H9 (cell line): Measurements from ENCODE around the gene MARCHF9. TPM values are rescaled to one million over a fixed set of nuclear protein-coding genes. Genes with fewer than 3 reads are reported as not detected.
A peak's percentile ranks its signal among the peaks of the same experiment; 100 is the strongest.

Experiments
- DNase-seq: peaks from one replicate; pipeline ENCODE4 v3.0.0-alpha.2; 2017
- H2AFZ ChIP-seq: one replicate; pipeline ENCODE4 v1.6.1; 2013; ENCODE audit warnings: mild to moderate bottlenecking, low read length, control low read depth, moderate library complexity
- H2AK5ac ChIP-seq: 2 replicates; pipeline ENCODE4 v1.6.1; 2013; ENCODE audit warnings: low read length, control low read depth, mixed read lengths; ENCODE audit not compliant: insufficient read length
- H2BK120ac ChIP-seq: one replicate; pipeline ENCODE4 v1.6.1; 2013; ENCODE audit warnings: low read depth, mild to moderate bottlenecking, low read length, control low read depth, inconsistent platforms; ENCODE audit not compliant: poor library complexity, severe bottlenecking
- H2BK12ac ChIP-seq: 2 replicates; pipeline ENCODE4 v1.6.1; 2013; ENCODE audit warnings: low read length, control low read depth, mixed read lengths, low read depth; ENCODE audit not compliant: insufficient read length
- H2BK15ac ChIP-seq: 2 replicates; pipeline ENCODE4 v1.6.1; 2013; ENCODE audit warnings: low read depth, low read length, control low read depth
- H2BK20ac ChIP-seq: one replicate; pipeline ENCODE4 v1.6.1; 2013; ENCODE audit warnings: low read depth, mild to moderate bottlenecking, low read length, control low read depth, inconsistent platforms; ENCODE audit not compliant: poor library complexity, severe bottlenecking
- H2BK5ac ChIP-seq: 2 replicates; pipeline ENCODE4 v1.6.1; 2013; ENCODE audit warnings: low read length, control low read depth, mixed read lengths; ENCODE audit not compliant: insufficient read length
- H3K14ac ChIP-seq: 2 replicates; pipeline ENCODE4 v1.6.1; 2013; ENCODE audit warnings: low read length, control low read depth; ENCODE audit not compliant: insufficient read depth
- H3K18ac ChIP-seq: 2 replicates; pipeline ENCODE4 v1.6.1; 2013; ENCODE audit warnings: low read depth, mild to moderate bottlenecking, mixed read lengths, low read length, control low read depth; ENCODE audit not compliant: insufficient read length
- H3K23ac ChIP-seq: 2 replicates; pipeline ENCODE4 v1.6.1; 2013; ENCODE audit warnings: low read length, control low read depth, mixed read lengths, low read depth; ENCODE audit not compliant: insufficient read length
- H3K23me2 ChIP-seq: 2 replicates; pipeline ENCODE4 v1.6.1; 2013; ENCODE audit warnings: low read depth, mild to moderate bottlenecking, mixed read lengths, low read length, control low read depth; ENCODE audit not compliant: insufficient read length, poor library complexity, severe bottlenecking
- H3K27ac ChIP-seq: 2 replicates; pipeline ENCODE4 v1.5.1; 2013; ENCODE audit warnings: low read length, control low read depth, mixed read lengths, low read depth; ENCODE audit not compliant: insufficient read length
- H3K27me3 ChIP-seq: 2 replicates; pipeline ENCODE4 v1.6.1; 2013; ENCODE audit warnings: low read length, control low read depth, inconsistent platforms; ENCODE audit not compliant: insufficient read depth
- H3K4ac ChIP-seq: 2 replicates; pipeline ENCODE4 v1.6.1; 2013; ENCODE audit warnings: low read depth, mild to moderate bottlenecking, control low read depth, inconsistent platforms, low read length, moderate library complexity
- H3K4me1 ChIP-seq: 2 replicates; pipeline ENCODE4 v1.6.1; 2013; ENCODE audit warnings: low read length, control low read depth, inconsistent platforms; ENCODE audit not compliant: insufficient read depth
- H3K4me2 ChIP-seq: 2 replicates; pipeline ENCODE4 v1.6.1; 2013; ENCODE audit warnings: low read length, control low read depth, mixed read lengths; ENCODE audit not compliant: insufficient read length, insufficient read depth
- H3K56ac ChIP-seq: 2 replicates; pipeline ENCODE4 v1.6.1; 2013; ENCODE audit warnings: low read depth, mild to moderate bottlenecking, mixed read lengths, low read length, control low read depth; ENCODE audit not compliant: insufficient read length
- H3K79me1 ChIP-seq: 2 replicates; pipeline ENCODE4 v1.6.1; 2013; ENCODE audit warnings: low read depth, mild to moderate bottlenecking, moderate library complexity, low read length, control low read depth, inconsistent platforms; ENCODE audit not compliant: insufficient read depth, poor library complexity, severe bottlenecking
- H3K79me2 ChIP-seq: 2 replicates; pipeline ENCODE4 v1.6.1; 2013; ENCODE audit warnings: low read length, control low read depth, inconsistent platforms; ENCODE audit not compliant: insufficient read depth
- H3K9ac ChIP-seq: 2 replicates; pipeline ENCODE4 v1.6.1; 2013; ENCODE audit warnings: low read length, control low read depth, mixed read lengths; ENCODE audit not compliant: insufficient read length; ENCODE audit errors: extremely low read depth
- H3K9me3 ChIP-seq: one replicate; pipeline ENCODE4 v1.6.1; 2013; ENCODE audit warnings: low read depth, low read length, inconsistent platforms; ENCODE audit not compliant: control insufficient read depth
- H3T11ph ChIP-seq: one replicate; pipeline ENCODE4 v1.6.1; 2013; ENCODE audit warnings: mild to moderate bottlenecking, low read length, control low read depth, inconsistent platforms
- H4K20me1 ChIP-seq: one replicate; pipeline ENCODE4 v1.6.1; 2013; ENCODE audit not compliant: control insufficient read depth, insufficient read length, insufficient read depth
- H4K5ac ChIP-seq: 2 replicates; pipeline ENCODE4 v1.6.1; 2013; ENCODE audit warnings: low read depth, mild to moderate bottlenecking, mixed read lengths, low read length, control low read depth; ENCODE audit not compliant: insufficient read length
- H4K8ac ChIP-seq: replicated peaks from 2 replicates; pipeline ENCODE4 v1.6.1; 2013; ENCODE audit warnings: low read length, control low read depth, mixed read lengths, low read depth; ENCODE audit not compliant: insufficient read length
- H4K91ac ChIP-seq: 2 replicates; pipeline ENCODE4 v1.6.1; 2013; ENCODE audit warnings: low read depth, mild to moderate bottlenecking, moderate library complexity, mixed read lengths, low read length, control low read depth; ENCODE audit not compliant: insufficient read length
- H3K27ac Mint-ChIP-seq, 3 experiments: 2 replicates in 2 of 3; 3 replicates in 1 of 3; pipeline ENCODE4 v1.8.0; 2020 to 2021; ENCODE audit warnings: mixed read lengths in 3 of 3, mild to moderate bottlenecking in 1 of 3, moderate library complexity in 1 of 3
- H3K27me3 Mint-ChIP-seq: 2 replicates; pipeline ENCODE4 v1.8.0; 2021; ENCODE audit warnings: low read depth, mild to moderate bottlenecking, moderate library complexity, mixed read lengths
- H3K36me3 Mint-ChIP-seq, 3 experiments: 2 replicates in 2 of 3; 3 replicates in 1 of 3; pipeline ENCODE4 v1.8.0; 2020 to 2021; ENCODE audit warnings: low read depth in 3 of 3, mixed read lengths in 3 of 3; ENCODE audit not compliant: insufficient read depth in 1 of 3
- H3K4me1 Mint-ChIP-seq, 2 experiments: 2 replicates each; pipeline ENCODE4 v1.8.0; 2020; ENCODE audit warnings: mixed read lengths in 2 of 2
- H3K4me3 Mint-ChIP-seq, 2 experiments: 2 replicates in 1 of 2; 3 replicates in 1 of 2; pipeline ENCODE4 v1.8.0; 2020 to 2021; ENCODE audit warnings: mild to moderate bottlenecking in 2 of 2, mixed read lengths in 2 of 2, moderate library complexity in 1 of 2
- H3K9me3 Mint-ChIP-seq, 2 experiments: 2 replicates in 1 of 2; 3 replicates in 1 of 2; pipeline ENCODE4 v1.8.0; 2020; ENCODE audit warnings: mild to moderate bottlenecking in 2 of 2, mixed read lengths in 2 of 2, moderate library complexity in 1 of 2
- WGBS: extraction: QIAGEN DNeasy Blood & Tissue Kit; methylation state at CpG from one replicate; pipeline ENCODE4 v1.1.7; 2013; ENCODE audit warnings: missing lambda C conversion rate, low lambda C conversion rate, mixed read lengths; ENCODE audit not compliant: insufficient read length; ENCODE audit errors: extremely low coverage; 5-methylcytosine and 5-hydroxymethylcytosine counted together
- total RNA-seq: library from RNA; stranded (reverse); gene quantifications from 2 replicates; pipeline ENCODE4 v1.2.1, GENCODE V29; 2021
- TF ChIP-seq, protein P1 (sequence below): fragments of 200-600 bp; sonication (generic); conservative IDR thresholded peaks from 3 replicates; pipeline ENCODE4 v1.8.0; 2021; ENCODE audit warnings: antibody characterized with exemption, mild to moderate bottlenecking

MARCHF9 gene
- total RNA-seq, 1 experiment from 2014 or later = 20.5 TPM

- no peak overlapping the region for H4K8ac ChIP-seq
- no peak overlapping the region for H3K18ac ChIP-seq
- no peak overlapping the region for H3K14ac ChIP-seq
- H3K4ac ChIP-seq = no peak overlapping the region
- H3K9ac ChIP-seq = no peak overlapping the region
- H4K5ac ChIP-seq = no peak overlapping the region
- H4K20me1 ChIP-seq = no peaks in the 10 kb centered on the region
- no peak overlapping the region for H3K23ac ChIP-seq
- Mint-ChIP-seq H3K27me3 (peaks cover 24% of the 10 kb centered on the region), H3K27ac (peak overlapping the region in 2 of 3 experiments; percentile 99; a peak in 2 of 7 replicates), H3K4me1 (peaks cover 14 to 17% of the 10 kb centered on the region in 2 experiments), H3K4me3 (peak overlapping the region; percentile 86 to 92), H3K36me3 (peaks cover 25 to 53% (median 50%) of the 10 kb centered on the region in 3 experiments; a peak in 6 of 7 replicates), H3K9me3 (no peaks in the 10 kb centered on the region)
- H2BK12ac ChIP-seq = no peak overlapping the region
- TF ChIP-seq, protein P1, sequence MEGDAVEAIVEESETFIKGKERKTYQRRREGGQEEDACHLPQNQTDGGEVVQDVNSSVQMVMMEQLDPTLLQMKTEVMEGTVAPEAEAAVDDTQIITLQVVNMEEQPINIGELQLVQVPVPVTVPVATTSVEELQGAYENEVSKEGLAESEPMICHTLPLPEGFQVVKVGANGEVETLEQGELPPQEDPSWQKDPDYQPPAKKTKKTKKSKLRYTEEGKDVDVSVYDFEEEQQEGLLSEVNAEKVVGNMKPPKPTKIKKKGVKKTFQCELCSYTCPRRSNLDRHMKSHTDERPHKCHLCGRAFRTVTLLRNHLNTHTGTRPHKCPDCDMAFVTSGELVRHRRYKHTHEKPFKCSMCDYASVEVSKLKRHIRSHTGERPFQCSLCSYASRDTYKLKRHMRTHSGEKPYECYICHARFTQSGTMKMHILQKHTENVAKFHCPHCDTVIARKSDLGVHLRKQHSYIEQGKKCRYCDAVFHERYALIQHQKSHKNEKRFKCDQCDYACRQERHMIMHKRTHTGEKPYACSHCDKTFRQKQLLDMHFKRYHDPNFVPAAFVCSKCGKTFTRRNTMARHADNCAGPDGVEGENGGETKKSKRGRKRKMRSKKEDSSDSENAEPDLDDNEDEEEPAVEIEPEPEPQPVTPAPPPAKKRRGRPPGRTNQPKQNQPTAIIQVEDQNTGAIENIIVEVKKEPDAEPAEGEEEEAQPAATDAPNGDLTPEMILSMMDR = no peak
- H3K23me2 ChIP-seq = peaks cover 6% of the 10 kb centered on the region
- no peak overlapping the region for H3K27ac ChIP-seq
- H3K56ac ChIP-seq = no peak overlapping the region
- H2BK20ac ChIP-seq = no peak overlapping the region
- no CpG with 5 or more reads among the region's 3 CpGs for WGBS
- no peak overlapping the region for H3T11ph ChIP-seq
- H2BK120ac ChIP-seq = no peak overlapping the region
- no peak for DNase-seq
- no peak overlapping the region for H2BK5ac ChIP-seq
- H3K4me2 ChIP-seq = peak overlapping the region; percentile 70
- peaks cover 5% of the 10 kb centered on the region; the same call in 1 of the 2 replicates for H3K79me2 ChIP-seq
- H3K79me1 ChIP-seq = no peaks in the 10 kb centered on the region
- H3K27me3 ChIP-seq = peaks cover 4% of the 10 kb centered on the region
- no peaks in the 10 kb centered on the region for H3K9me3 ChIP-seq
- H2BK15ac ChIP-seq = no peak overlapping the region
- peaks cover 5% of the 10 kb centered on the region; the same call in 1 of the 2 replicates for H3K4me1 ChIP-seq
- H2AFZ ChIP-seq = no peak overlapping the region
- H4K91ac ChIP-seq = no peak overlapping the region
- no peak overlapping the region for H2AK5ac ChIP-seq
Observed at GRCh38 chr12:57746025-57746424, 8.9 kb upstream of the MARCHF9 start.
